RKO (cell line): ENCODE measurements around the gene IQGAP2.
A peak's percentile ranks its signal among the peaks of the same experiment; 100 is the strongest.
"Not testable (repeated sequence)": the region's sequence is repeated elsewhere in the genome, so short reads cannot be mapped to it uniquely, and the experiment has no call there.

Experiments used
- DNase-seq: peaks from one replicate; pipeline ENCODE4 v3.0.0-alpha.2; 2016; ENCODE audit warnings: low spot score

The IQGAP2 gene

GRCh38 chr5:76535577-76535976, 132.5 kb downstream of the IQGAP2 start:
- no peak for DNase-seq

GRCh38 chr5:76537073-76537543, 134.0 kb downstream of the IQGAP2 start:
- no peak for DNase-seq

- no peak for DNase-seq
These were observed 139.2 kb downstream of the IQGAP2 start for GRCh38 chr5:76542241-76542640.

- DNase-seq, result no peak
These were observed 140.0 kb downstream of the IQGAP2 start for GRCh38 chr5:76542887-76543690.

GRCh38 chr5:76544268-76544926, 141.3 kb downstream of the IQGAP2 start:
- peak; percentile 19 for DNase-seq

- no peak for DNase-seq
These were observed 142.1 kb downstream of the IQGAP2 start for GRCh38 chr5:76545184-76545583.

- no peak for DNase-seq
These were observed 143.5 kb downstream of the IQGAP2 start for GRCh38 chr5:76546497-76547102.

- no peak for DNase-seq
These were observed 144.3 kb downstream of the IQGAP2 start for GRCh38 chr5:76547242-76547890.

- no peak for DNase-seq
These were observed 144.9 kb downstream of the IQGAP2 start for GRCh38 chr5:76547891-76548524.

- DNase-seq, result no peak
These were observed 145.6 kb downstream of the IQGAP2 start for GRCh38 chr5:76548525-76549229.

- not testable (repeated sequence) for DNase-seq
These were observed 147.8 kb downstream of the IQGAP2 start for GRCh38 chr5:76550881-76551280.

- no peak for DNase-seq
These were observed 149.5 kb downstream of the IQGAP2 start for GRCh38 chr5:76552546-76552945.

GRCh38 chr5:76553251-76553650, 150.2 kb downstream of the IQGAP2 start:
- DNase-seq, result no peak

- DNase-seq, result no peak
These were observed 152.0 kb downstream of the IQGAP2 start for GRCh38 chr5:76555114-76555513.

GRCh38 chr5:76555717-76556116, 152.6 kb downstream of the IQGAP2 start:
- no peak for DNase-seq

GRCh38 chr5:76556511-76557221, 153.6 kb downstream of the IQGAP2 start:
- DNase-seq, result no peak

GRCh38 chr5:76560952-76561891, 158.1 kb downstream of the IQGAP2 start:
- no peak for DNase-seq

GRCh38 chr5:76561959-76562358, 158.9 kb downstream of the IQGAP2 start:
- no peak for DNase-seq

- no peak for DNase-seq
These were observed 161.9 kb downstream of the IQGAP2 start for GRCh38 chr5:76565009-76565408.

- no peak for DNase-seq
These were observed 167.1 kb downstream of the IQGAP2 start for GRCh38 chr5:76570153-76570552.
